ENCODE data around the gene UNC5C. TPM values are rescaled to one million over a fixed set of nuclear protein-coding genes. Genes with fewer than 3 reads are reported as not detected.

UNC5C gene
- 1 to 10 TPM; 4.0 to 5.9 TPM for total RNA-seq
- long read RNA-seq, partial matches to known transcripts, result 4 of 7 reads
- long read RNA-seq, other reads (novel, unspliced or antisense), result 3 of 7 reads

- ATAC-seq, result peak; percentile 46
- DNase-seq, result peak; percentile 23 to 48
- intact Hi-C loops (cut with DNase I, micrococcal nuclease), result no loop called here
Observed at GRCh38 chr4:95548738-95549245, at the start of gene UNC5C. UNC5C (minus strand) TSS chr4:95548973.

DNA sequence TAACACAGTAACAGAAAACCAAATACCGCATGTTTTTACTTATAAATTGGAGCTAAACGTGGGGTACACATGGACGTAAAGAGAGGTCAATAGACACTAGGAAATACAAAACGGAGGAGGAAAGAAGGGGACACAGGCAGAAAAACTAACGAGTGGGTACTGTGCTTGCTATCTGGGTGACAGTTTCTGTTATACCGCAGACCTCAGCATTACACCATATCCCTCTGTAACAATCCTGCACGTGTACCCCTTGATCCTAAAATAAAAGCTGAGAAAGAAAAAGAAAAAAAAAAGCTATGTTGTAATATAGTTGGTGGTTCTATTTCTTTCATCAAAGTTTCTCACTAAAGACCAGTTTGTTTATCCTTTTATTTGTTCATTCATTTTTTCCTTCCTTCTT is 47.9 kb upstream of the UNC5C start:
- DNase-seq (no peak), ATAC-seq (no peak)
- intact Hi-C loops (cut with DNase I, micrococcal nuclease), result no loop called here

- DNase-seq, result no peak
- intact Hi-C loops (cut with DNase I, micrococcal nuclease), result no loop called here
- ATAC-seq, result no peak
Observed at GRCh38 chr4:95594629-95595028, 45.9 kb upstream of the UNC5C start.

DNA sequence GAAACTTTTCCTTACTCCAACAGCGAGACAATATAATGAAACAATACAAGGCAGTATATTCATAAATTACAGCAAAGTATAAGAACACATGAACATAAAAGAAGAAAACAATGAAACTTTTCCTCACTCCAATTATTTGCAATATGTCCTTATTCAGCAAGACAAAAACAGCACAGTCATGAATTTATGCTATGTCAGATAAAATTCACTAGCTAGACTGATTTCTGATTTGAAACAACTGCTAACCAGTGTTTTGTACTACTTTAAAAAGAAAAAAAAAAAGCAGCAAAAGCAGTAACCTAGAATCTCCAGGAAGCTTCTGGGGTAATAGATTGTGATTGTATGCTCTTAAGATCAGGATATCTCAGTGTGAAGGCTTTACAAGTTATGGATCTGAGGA is 45.2 kb upstream of the UNC5C start:
- intact Hi-C loops (cut with DNase I, micrococcal nuclease), result no loop called here
- ATAC-seq, result no peak
- DNase-seq, result no peak

- intact Hi-C loops (cut with DNase I, micrococcal nuclease), result no loop called here
Observed at GRCh38 chr4:95591278-95591677, 42.5 kb upstream of the UNC5C start.

GRCh38 chr4:95590615-95591014 is 41.8 kb upstream of the UNC5C start:
- intact Hi-C loops (cut with DNase I, micrococcal nuclease), result no loop called here
- ATAC-seq (no peak), DNase-seq (no peak)

More at GRCh38 chr4:95591278-95591677, 42.5 kb upstream of the UNC5C start:
- ATAC-seq (no peak), DNase-seq (no peak)

DNA sequence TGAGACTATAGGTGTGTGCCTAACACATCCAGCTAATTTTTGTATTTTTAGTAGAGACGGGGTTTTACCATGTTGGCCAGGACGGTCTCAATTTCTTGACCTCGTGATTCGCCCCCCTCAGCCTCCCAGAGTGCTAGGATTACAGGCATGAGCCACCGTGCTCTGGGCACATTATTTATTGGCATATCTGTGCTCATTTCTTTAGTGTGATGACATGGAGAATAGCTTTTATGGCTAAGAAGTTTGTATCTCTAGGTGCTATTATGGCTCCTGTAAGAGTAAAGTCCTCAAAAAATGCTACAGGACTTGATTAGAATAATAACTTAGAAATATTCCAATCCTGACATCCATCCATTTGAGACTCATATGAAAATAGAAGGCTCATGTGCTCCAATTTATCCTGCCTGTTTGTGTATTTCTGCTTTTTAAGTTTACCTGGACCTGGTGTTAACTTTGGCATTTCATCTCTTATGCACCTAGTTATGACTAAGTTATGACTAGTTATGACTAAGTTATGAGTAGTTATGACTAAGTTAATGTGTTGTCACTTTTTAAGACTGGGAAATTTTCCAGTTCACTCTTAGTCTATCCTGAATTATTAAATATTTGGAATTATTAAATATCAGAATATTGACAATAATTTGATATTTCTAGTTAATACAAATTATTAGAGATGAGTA is 36.4 kb upstream of the UNC5C start:
- intact Hi-C loops (cut with DNase I, micrococcal nuclease), result no loop called here
- no peak for DNase-seq
- ATAC-seq, result no peak

DNA sequence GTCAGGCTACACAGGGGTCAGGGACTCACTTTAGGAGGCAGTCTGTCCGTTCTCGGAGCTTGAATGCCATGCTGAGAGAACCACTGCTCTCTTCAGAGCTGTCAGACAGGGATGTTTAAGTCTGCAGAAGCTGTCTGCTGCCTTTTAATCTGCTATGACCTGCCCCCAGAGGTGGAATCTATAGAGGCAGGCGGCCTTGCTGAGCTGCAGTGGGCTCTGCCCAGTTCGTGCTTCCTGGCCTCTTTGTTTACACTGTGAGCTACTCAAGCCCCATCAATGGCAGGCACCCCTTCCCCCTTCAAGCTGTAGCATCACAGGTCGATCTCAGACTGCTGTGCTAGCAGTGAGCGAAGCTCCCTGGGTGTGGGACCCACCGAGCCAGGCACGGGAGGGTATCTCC is 31.5 kb upstream of the UNC5C start:
- no peak for DNase-seq
- intact Hi-C loops (cut with DNase I, micrococcal nuclease), result no loop called here
- no peak for ATAC-seq

GRCh38 chr4:95572304-95572991 is 23.7 kb upstream of the UNC5C start:
- ATAC-seq, result no peak
- intact Hi-C loops (cut with DNase I, micrococcal nuclease), result no loop called here
- DNase-seq, result peak in 1 of 2 donors; percentile 49

GRCh38 chr4:95571577-95571976 is 22.8 kb upstream of the UNC5C start:
- ATAC-seq (no peak), DNase-seq (no peak)
- intact Hi-C loops (cut with DNase I, micrococcal nuclease), result no loop called here

GRCh38 chr4:95563638-95564337 is 15.0 kb upstream of the UNC5C start:
- intact Hi-C loops (cut with DNase I, micrococcal nuclease), result no loop called here
- DNase-seq (no peak), ATAC-seq (no peak)

- intact Hi-C loops (cut with DNase I, micrococcal nuclease), result no loop called here
- DNase-seq, result no peak
- no peak for ATAC-seq
Observed at GRCh38 chr4:95560774-95561173, 12.0 kb upstream of the UNC5C start.

DNA sequence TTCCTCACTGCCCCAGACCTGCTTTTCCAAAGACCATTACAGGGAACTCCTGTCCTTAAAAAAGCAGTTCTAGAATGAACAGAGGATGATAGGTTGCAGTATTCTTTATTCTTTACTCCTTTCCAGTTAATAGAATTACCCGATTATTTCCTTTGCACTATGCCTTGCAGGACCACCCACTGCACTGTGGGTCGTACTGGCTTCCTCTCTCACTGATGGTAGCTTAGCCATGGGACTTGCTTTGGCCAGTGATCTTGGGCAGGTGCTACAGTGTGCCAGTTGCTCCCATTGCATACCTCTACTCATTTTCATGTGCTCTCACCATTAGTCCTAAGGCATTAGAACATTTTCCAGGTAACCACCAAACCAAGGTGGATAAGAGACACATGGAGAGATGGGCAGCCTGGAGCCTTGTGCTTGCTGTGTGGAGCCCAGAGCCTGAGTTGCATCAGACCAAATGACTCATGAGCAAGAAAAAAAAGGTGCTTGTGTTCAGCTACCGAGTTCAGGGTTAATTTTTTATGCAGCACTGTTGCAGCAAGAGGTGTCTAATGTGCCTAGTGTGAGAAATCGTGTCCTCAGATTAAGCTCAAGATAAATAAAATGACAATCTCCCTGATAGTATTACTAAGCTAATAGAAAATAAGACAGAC is 7.6 kb upstream of the UNC5C start:
- DNase-seq (no peak), ATAC-seq (no peak)
- intact Hi-C loops (cut with DNase I, micrococcal nuclease), result no loop called here

DNA sequence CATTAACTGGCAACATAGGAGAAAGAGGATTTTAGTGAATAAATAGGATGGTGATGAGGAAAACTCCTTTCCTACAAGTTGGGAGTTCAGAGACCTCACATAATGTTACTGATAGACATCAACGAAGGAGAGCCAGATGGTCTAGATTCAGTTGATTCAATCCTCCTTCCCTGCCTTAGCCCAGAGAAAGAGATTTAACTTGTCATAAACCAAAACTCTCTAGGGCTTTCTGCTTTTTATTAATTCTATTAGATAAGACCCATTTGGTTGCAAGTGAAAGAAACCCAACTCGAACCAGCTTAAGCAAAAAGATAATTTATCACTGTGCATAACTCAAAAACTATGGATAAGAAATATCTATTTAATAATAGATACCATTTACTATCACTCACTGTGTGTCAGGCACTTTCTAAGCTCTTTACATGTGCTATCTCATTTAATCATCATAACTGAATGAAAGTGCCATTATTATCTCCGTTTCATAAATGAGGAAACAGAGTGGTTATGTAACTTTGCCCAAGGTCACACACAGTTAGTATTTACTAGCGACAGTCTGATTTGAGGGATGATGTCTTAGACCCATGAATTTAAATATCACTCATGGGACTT is 4.3 kb upstream of the UNC5C start:
- DNase-seq (no peak), ATAC-seq (no peak)
- intact Hi-C loops (cut with DNase I, micrococcal nuclease), result no loop called here

DNA sequence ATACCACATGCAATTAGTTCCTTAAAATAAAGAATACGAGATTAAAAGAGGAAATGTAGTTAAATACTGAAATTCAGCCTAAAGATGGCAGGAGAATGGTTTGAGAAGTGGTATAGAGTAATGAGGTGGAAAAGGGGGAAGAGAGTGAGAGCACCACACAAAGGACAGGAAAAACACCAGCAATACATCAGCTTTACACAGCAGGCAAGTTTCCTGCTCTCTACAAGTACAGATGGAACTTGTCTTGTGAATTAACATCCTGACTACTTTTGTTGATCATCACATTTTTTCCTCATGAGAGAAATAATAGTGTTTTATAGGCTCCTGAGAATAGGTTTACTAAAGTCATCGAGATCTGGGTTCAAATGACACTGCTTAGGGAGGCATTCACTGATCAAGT is 2.9 kb upstream of the UNC5C start:
- intact Hi-C loops (cut with DNase I, micrococcal nuclease), result no loop called here
- ATAC-seq (no peak), DNase-seq (no peak)

DNA sequence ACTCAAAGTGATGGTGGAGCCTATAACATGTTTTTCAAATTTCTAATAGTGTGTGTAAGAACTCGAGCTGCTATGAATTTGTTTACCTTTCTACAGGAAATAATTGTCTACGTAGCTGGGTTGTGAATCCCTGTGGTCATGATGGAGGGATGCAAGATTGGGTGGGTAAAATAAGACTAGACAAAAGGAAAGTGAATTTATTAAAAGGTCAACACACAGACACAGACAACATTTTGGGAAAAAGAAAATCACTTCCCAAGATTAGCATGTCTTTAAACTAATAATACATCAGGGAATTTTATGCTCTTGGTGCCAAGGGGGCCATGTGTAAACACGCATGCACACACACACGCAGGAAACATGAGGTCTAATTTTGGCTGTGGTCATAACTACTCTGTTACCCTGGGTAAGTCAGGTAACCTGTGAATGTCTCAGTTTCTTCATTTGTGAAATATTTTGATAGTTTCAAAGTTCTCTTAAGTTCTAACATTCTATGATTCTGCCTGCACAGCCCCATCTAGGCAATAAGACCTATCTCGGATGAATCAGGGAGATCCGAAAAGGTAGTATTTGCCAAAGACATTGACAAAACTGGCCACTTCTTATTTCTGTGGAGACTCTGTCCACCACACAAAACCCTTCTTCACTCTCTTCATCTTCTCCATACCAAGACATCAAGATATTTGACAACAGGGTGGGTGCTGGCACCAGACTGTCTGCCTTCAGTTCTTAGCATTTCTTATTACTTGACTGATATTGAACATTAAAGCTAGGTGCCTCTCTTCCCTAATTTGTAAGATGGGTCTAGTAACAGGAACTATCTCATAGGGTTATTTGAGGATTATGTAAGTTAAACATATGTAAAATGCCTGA is 1.6 kb upstream of the UNC5C start:
- ATAC-seq, result no peak
- intact Hi-C loops (cut with DNase I, micrococcal nuclease), result no loop called here
- DNase-seq, result no peak

- intact Hi-C loops (cut with DNase I, micrococcal nuclease), result no loop called here
- DNase-seq (peak in 1 of 2 donors; percentile 28), ATAC-seq (peak; percentile 44)
Observed at GRCh38 chr4:95549246-95550114, 707 bp upstream of the UNC5C start.

Measured in left colon (tissue), 2 donors.